Common myeloid progenitor, CD34-positive (primary cell): ENCODE data around the gene CEP164.

Experiments used
- CTCF ChIA-PET: fragments of 350-600 bp; sonication (Branson Sonifier 250); formaldehyde crosslinking; loops from one replicate; lab custom pipeline; 2021; ENCODE audit warnings: antibody characterized with exemption; lab: Charles Lee
- POLR2A ChIA-PET: fragments of 350-600 bp; sonication (Branson Sonifier 250); formaldehyde crosslinking; loops from one replicate; lab custom pipeline; 2021; ENCODE audit warnings: antibody characterized with exemption; lab: Charles Lee
- DNase-seq, 3 donors: peaks; one replicate each; pipeline versions ENCODE4 v3.0.0 to v3.0.0-alpha.2; 2013
- H3K27ac ChIP-seq, 2 experiments: 1 replicate in 1 of 2; 2 replicates in 1 of 2; pipeline ENCODE4 v1.7.0; 2013; ENCODE audit warnings: inconsistent platforms in 2 of 2, low read length in 2 of 2, mild to moderate bottlenecking in 2 of 2, low read depth in 1 of 2, moderate library complexity in 1 of 2; ENCODE audit not compliant: severe bottlenecking in 2 of 2, insufficient read depth in 1 of 2, poor library complexity in 1 of 2
- H3K27me3 ChIP-seq, 5 experiments: replicated peaks in 2 of 5; 1 replicate in 3 of 5; 2 replicates in 2 of 5; pipeline versions ENCODE4 v1.6.1 to v1.7.0; 2013; ENCODE audit warnings: low read length in 4 of 5, mild to moderate bottlenecking in 2 of 5, moderate library complexity in 2 of 5, inconsistent platforms in 1 of 5; ENCODE audit not compliant: insufficient read depth in 5 of 5, control insufficient read depth in 4 of 5
- H3K36me3 ChIP-seq, 4 experiments: 1 replicate in 2 of 4; 2 replicates in 2 of 4; pipeline versions ENCODE4 v1.6.1 to v1.7.0; 2013; ENCODE audit warnings: low read length in 3 of 4, control low read depth in 1 of 4, mild to moderate bottlenecking in 1 of 4; ENCODE audit not compliant: control insufficient read depth in 4 of 4, insufficient read depth in 4 of 4
- H3K4me1 ChIP-seq, 4 experiments: 1 replicate in 3 of 4; 2 replicates in 1 of 4; pipeline versions ENCODE4 v1.6.1 to v1.7.1; 2013; ENCODE audit warnings: low read length in 3 of 4, mild to moderate bottlenecking in 3 of 4, control low read depth in 1 of 4, inconsistent platforms in 1 of 4, moderate library complexity in 1 of 4; ENCODE audit not compliant: control insufficient read depth in 4 of 4, insufficient read depth in 4 of 4; ENCODE audit errors: control extremely low read depth in 1 of 4
- H3K4me3 ChIP-seq, 7 experiments: 1 replicate in 4 of 7; 2 replicates in 3 of 7; pipeline versions ENCODE4 v1.5.1 to v1.7.0; 2013; ENCODE audit warnings: mild to moderate bottlenecking in 7 of 7, low read length in 6 of 7, moderate library complexity in 6 of 7, inconsistent platforms in 2 of 7, low read depth in 2 of 7, control low read depth in 1 of 7; ENCODE audit not compliant: insufficient read depth in 4 of 7, control insufficient read depth in 1 of 7; ENCODE audit errors: extremely low read depth in 1 of 7
- H3K9me3 ChIP-seq, 5 experiments: 1 replicate in 4 of 5; 2 replicates in 1 of 5; pipeline versions ENCODE4 v1.6.1 to v1.7.1; 2013; ENCODE audit warnings: low read length in 4 of 5, mild to moderate bottlenecking in 2 of 5, inconsistent platforms in 1 of 5, low read depth in 1 of 5, moderate library complexity in 1 of 5; ENCODE audit not compliant: control insufficient read depth in 4 of 5, insufficient read depth in 2 of 5; ENCODE audit errors: control extremely low read depth in 1 of 5
- WGBS: methylation state at CpG from one replicate; pipeline ENCODE4 v1.1.5; 2013; ENCODE audit not compliant: insufficient coverage; 5-methylcytosine and 5-hydroxymethylcytosine counted together

CEP164 gene

DNA sequence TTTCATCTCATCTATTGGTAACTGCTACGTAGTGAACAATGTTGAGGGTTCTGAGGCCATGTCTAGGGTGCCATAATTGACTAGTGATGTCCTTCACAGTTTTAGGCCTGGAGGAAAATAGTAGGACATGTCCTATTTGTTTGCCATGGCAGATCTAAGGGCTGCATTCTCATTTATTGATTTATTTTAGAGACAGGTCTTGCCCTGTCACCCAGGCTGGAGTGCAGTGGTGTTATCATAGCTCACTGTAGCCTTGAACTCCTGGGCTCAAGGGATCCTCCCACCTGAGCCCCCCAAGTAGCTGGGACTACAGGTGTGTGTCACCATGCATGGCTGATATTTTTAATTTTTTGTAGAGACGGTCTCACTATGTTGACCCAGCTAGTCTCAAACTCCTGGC is 5.2 kb downstream of the CEP164 start:
- DNase-seq, result no peak
- WGBS, result 100% methylated on average over 2 of the region's 2 CpGs
- no peaks in the 10 kb centered on the region for H3K9me3 ChIP-seq
- H3K36me3 ChIP-seq, result peaks cover 0 to 4% (median 1%) of the 10 kb centered on the region in 4 experiments
- no peaks in the 10 kb centered on the region for H3K27me3 ChIP-seq
- H3K4me3 ChIP-seq, result no peak overlapping the region
- H3K27ac ChIP-seq, result no peak overlapping the region
- ChIA-PET CTCF (interaction anchor here (1.4 to 1.9 kb wide), 2 partner anchors 9 to 14 kb away, joined by 5 to 6 read pairs; no protein-coding TSS in a partner anchor), POLR2A (no interaction called here)
- peaks cover 0 to 16% (median 10%) of the 10 kb centered on the region in 4 experiments for H3K4me1 ChIP-seq

DNA sequence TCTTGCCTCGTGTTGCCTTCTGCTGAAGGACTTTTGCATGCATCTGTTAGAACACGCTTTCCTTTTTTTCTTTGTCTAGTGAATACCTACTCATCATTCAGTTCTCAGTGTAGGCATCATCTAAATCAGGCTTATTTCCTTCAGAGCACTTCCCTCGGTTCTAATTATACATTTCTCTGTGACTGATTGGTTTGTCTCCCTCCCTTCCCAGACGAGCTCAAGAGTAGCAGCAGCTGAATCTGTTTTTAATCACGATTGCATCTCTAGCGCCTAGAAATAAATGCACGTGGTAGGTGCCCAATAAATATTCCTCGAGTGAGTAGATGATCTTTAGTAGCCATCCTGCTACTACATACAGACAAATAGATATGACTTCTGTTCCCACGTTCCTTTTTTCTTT is 6.3 kb downstream of the CEP164 start:
- Histone ChIP-seq H3K9me3 (no peaks in the 10 kb centered on the region), H3K4me1 (peaks cover 0 to 10% (median 5%) of the 10 kb centered on the region in 4 experiments), H3K4me3 (no peak overlapping the region), H3K27ac (no peak overlapping the region), H3K36me3 (peaks cover 0 to 8% (median 3%) of the 10 kb centered on the region in 4 experiments), H3K27me3 (no peaks in the 10 kb centered on the region)
- ChIA-PET CTCF (interaction anchor here (0.8 to 1.4 kb wide), 2 partner anchors 8 to 24 kb away, joined by 4 to 5 read pairs; no protein-coding TSS in a partner anchor), POLR2A (no interaction called here)
- no peak for DNase-seq
- 95% methylated on average over 8 of the region's 9 CpGs for WGBS

DNA sequence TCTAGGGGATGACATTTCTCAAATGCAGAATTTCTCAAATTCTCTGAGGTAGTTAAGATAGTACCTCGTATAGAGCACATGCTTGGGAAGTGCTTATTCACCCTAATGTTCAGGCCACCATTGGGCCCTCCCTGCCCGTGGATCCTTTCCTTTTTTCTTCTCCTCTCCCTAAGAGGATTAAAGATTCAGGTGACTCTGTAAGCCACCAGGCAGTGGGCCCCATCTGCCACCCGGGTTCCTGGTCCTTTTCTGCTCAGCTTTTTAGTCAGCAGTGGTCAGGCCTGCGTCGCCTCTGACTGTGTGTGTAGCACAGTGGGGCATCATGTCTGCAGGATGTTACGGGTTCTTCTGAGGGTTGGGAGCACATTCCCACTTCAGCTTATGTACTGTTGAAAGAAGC is 7.2 kb downstream of the CEP164 start:
- CTCF ChIA-PET, result interaction anchor here (1.3 kb wide), 1 partner anchor 104 kb away, joined by 3 read pairs; no protein-coding TSS in a partner anchor

DNA sequence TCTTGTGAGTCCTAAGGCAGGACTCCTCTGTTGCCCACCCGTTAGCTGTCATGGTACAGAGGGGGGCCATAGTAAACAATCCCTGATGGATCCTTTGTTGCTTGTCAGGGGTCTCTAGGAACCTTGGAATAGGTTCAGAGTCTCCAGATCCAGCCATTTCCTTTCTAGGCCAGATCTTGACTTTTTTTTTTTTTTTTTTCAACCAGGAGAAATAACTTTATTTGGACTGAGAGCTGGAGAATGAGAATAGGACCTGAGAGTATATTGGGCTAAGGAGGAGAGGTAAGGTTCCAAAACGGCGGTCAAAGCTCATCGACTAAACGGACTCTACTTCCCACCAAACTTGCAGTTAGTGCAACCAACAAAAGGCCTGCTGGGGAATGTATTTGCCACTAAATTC is 7.7 kb downstream of the CEP164 start:
- Histone ChIP-seq H3K27ac (no peak overlapping the region), H3K9me3 (no peaks in the 10 kb centered on the region), H3K4me3 (no peak overlapping the region), H3K4me1 (peaks cover 0 to 5% (median 4%) of the 10 kb centered on the region in 4 experiments), H3K36me3 (peaks cover 0 to 15% (median 4%) of the 10 kb centered on the region in 4 experiments), H3K27me3 (no peaks in the 10 kb centered on the region)
- ChIA-PET CTCF (interaction anchor here (1.3 kb wide), 1 partner anchor 105 kb away, joined by 3 read pairs; no protein-coding TSS in a partner anchor), POLR2A (no interaction called here)
- WGBS, result 92% methylated on average over 2 of the region's 5 CpGs
- no peak for DNase-seq

More for the DNA sequence above, 7.2 kb downstream of the CEP164 start:
- DNase-seq, result no peak
- 98% methylated on average over 5 of the region's 6 CpGs for WGBS
- POLR2A ChIA-PET, result no interaction called here
- no peak overlapping the region for H3K27ac ChIP-seq
- H3K4me1 ChIP-seq, result peaks cover 0 to 5% (median 4%) of the 10 kb centered on the region in 4 experiments
- peaks cover 0 to 12% (median 4%) of the 10 kb centered on the region in 4 experiments for H3K36me3 ChIP-seq
- no peak overlapping the region for H3K4me3 ChIP-seq
- H3K27me3 ChIP-seq, result no peaks in the 10 kb centered on the region
- H3K9me3 ChIP-seq, result no peaks in the 10 kb centered on the region

DNA sequence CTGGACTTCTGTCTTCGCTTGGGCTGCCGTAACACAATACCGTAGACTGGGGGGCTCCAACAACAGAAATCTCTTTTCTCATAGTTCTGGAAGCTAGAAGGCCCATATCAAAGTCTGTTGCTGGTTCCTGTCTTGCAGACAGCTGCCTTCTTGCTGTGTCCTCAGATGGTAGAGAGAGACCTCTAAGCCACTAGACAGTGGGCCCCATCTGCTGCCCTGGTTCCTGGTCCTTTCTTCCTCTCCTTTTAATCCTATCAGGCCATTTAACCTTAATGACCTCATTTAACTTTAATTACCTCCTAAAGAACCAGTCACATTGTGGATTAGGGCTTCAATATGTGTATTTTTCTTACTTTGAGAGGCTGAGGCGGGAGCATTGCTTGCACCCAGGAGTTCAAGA is 9.4 kb downstream of the CEP164 start:
- POLR2A ChIA-PET, result no interaction called here
- Histone ChIP-seq H3K4me1 (peaks cover 0 to 5% (median 4%) of the 10 kb centered on the region in 4 experiments), H3K4me3 (no peak overlapping the region), H3K27me3 (no peaks in the 10 kb centered on the region), H3K9me3 (no peaks in the 10 kb centered on the region), H3K27ac (no peak overlapping the region), H3K36me3 (peaks cover 2 to 20% (median 6%) of the 10 kb centered on the region in 4 experiments)
- CTCF ChIA-PET, result interaction anchor here (0.9 to 1.3 kb wide), 2 partner anchors 8 to 16 kb away, joined by 3 to 4 read pairs; no protein-coding TSS in a partner anchor
- no peak for DNase-seq
- WGBS, result 100% methylated on average over 3 of the region's 4 CpGs

DNA sequence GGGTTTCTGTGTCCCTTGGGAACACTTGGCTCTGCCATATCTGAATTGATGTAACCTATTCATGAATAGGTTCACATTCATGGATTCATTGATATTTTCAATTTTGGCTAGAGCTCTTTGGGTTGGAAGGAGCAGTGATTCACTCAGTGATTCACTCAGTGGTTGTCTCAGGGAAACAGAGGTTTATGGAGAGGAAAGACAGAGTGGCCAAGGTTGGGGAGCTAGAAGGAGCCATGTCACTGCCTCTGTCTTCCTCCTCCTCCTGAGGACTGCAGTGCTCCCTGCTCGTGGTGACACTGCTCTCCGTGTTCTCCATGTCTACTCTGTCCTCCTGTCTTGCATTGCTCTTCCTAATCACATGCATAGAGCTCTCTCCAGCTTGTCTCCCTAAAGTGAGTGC is 17.4 kb downstream of the CEP164 start:
- ChIA-PET CTCF (interaction anchor here (1.5 kb wide), 1 partner anchor 8 kb away, joined by 4 read pairs; no protein-coding TSS in a partner anchor), POLR2A (no interaction called here)
- Histone ChIP-seq H3K36me3 (peaks cover 3 to 28% (median 23%) of the 10 kb centered on the region in 4 experiments), H3K9me3 (no peaks in the 10 kb centered on the region), H3K4me3 (no peak overlapping the region), H3K4me1 (no peaks in the 10 kb centered on the region), H3K27me3 (no peaks in the 10 kb centered on the region), H3K27ac (no peak overlapping the region)
- 100% methylated on average over 2 of the region's 2 CpGs for WGBS
- no peak for DNase-seq

DNA sequence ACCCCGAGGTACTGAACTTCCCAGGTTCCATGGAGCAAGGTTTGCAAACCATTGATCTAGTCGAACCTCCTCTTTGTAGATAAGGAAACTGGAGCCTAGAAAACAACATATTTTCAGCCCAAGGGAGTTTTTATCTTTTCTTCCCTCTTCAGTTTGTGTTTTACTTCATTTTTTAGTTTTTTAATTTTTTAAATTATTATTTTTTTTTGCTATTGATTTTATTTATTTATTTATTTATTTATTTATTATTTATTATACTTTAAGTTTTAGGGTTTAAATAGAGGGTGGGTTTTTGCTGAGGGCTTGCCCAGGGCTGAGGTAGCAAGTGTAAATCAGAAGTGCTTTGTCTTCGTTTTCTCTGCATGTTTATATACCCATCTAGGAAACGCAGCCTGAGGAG is 26.9 kb downstream of the CEP164 start:
- WGBS, result 90% methylated on average over 2 of the region's 4 CpGs
- CTCF ChIA-PET, result interaction anchor here (1.2 kb wide), 1 partner anchor 17 kb away, joined by 4 read pairs; no protein-coding TSS in a partner anchor
- DNase-seq, result no peak
- Histone ChIP-seq H3K4me1 (no peaks in the 10 kb centered on the region), H3K27me3 (no peaks in the 10 kb centered on the region), H3K4me3 (no peak overlapping the region), H3K27ac (no peak overlapping the region), H3K9me3 (no peaks in the 10 kb centered on the region), H3K36me3 (peaks cover 9 to 43% (median 26%) of the 10 kb centered on the region in 4 experiments)
- POLR2A ChIA-PET, result no interaction called here
